GM12891 (cell line): ENCODE data around the gene TAS1R3.

ENCODE experiments used
- PAX5 ChIP-seq: IDR thresholded peaks from 2 replicates; pipeline ENCODE4 v1.6.1; 2011; ENCODE audit warnings: low read length, moderate library complexity, mild to moderate bottlenecking; ENCODE audit not compliant: insufficient read depth, severe bottlenecking
- POLR2A ChIP-seq: IDR thresholded peaks from 2 replicates; pipeline ENCODE4 v1.6.1; 2011; ENCODE audit warnings: low read depth, low read length, control low read depth
- POLR2AphosphoS5 ChIP-seq: IDR thresholded peaks from 2 replicates; pipeline ENCODE4 v1.6.1; 2011; ENCODE audit warnings: low read depth, low read length, control low read depth
- POU2F2 ChIP-seq: IDR thresholded peaks from 2 replicates; pipeline ENCODE4 v1.6.1; 2011; ENCODE audit warnings: low read depth, mild to moderate bottlenecking, control low read depth, low read length, moderate library complexity
- SPI1 ChIP-seq: IDR thresholded peaks from 2 replicates; pipeline ENCODE4 v1.6.1; 2011; ENCODE audit warnings: low read depth, low read length, control low read depth
- TAF1 ChIP-seq: IDR thresholded peaks from 2 replicates; pipeline ENCODE4 v1.6.1; 2011; ENCODE audit warnings: low read depth, low read length, control low read depth

GRCh38 chr1:1326075-1326605 is 4.9 kb upstream of the TAS1R3 start:
- TF ChIP-seq POLR2AphosphoS5 (no peak), POLR2A (no peak), SPI1 (no peak), TAF1 (no peak), PAX5 (no peak), POU2F2 (no peak)
